GM21717 (cell line): ENCODE data around the gene CHD9.

Experiments
- ATAC-seq: cut with Tn5 transposase; IDR thresholded peaks from one replicate; pipeline ENCODE4 v1.9.1; 2021; ENCODE audit warnings: mild to moderate bottlenecking, moderate library complexity; ENCODE audit not compliant: unreplicated experiment

Gene CHD9

GRCh38 chr16:53123747-53124146 is 69.0 kb downstream of the CHD9 start:
- ATAC-seq: no peak

- no peak for ATAC-seq
Observed at GRCh38 chr16:53126390-53126789, 71.6 kb downstream of the CHD9 start.

GRCh38 chr16:53129281-53130158 is 74.7 kb downstream of the CHD9 start:
- no peak for ATAC-seq

GRCh38 chr16:53130159-53131049 is 75.6 kb downstream of the CHD9 start:
- ATAC-seq: peak; percentile 84

GRCh38 chr16:53131050-53131362 is 76.2 kb downstream of the CHD9 start:
- ATAC-seq: peak; percentile 2

GRCh38 chr16:53131363-53132071 is 76.7 kb downstream of the CHD9 start:
- ATAC-seq: peak; percentile 23

GRCh38 chr16:53132406-53132805 is 77.6 kb downstream of the CHD9 start:
- ATAC-seq: no peak

GRCh38 chr16:53135329-53135728 is 80.5 kb downstream of the CHD9 start:
- no peak for ATAC-seq

- no peak for ATAC-seq
Observed at GRCh38 chr16:53142823-53143568, 88.2 kb downstream of the CHD9 start.

- ATAC-seq: no peak
Observed at GRCh38 chr16:53147500-53148065, 92.8 kb downstream of the CHD9 start.

- no peak for ATAC-seq
Observed at GRCh38 chr16:53150769-53151168, 96.0 kb downstream of the CHD9 start.

GRCh38 chr16:53152329-53152728 is 97.5 kb downstream of the CHD9 start:
- ATAC-seq: no peak

- no peak for ATAC-seq
Observed at GRCh38 chr16:53153130-53153529, 98.3 kb downstream of the CHD9 start.

GRCh38 chr16:53154513-53154912 is 99.7 kb downstream of the CHD9 start:
- no peak for ATAC-seq

GRCh38 chr16:53156516-53156915 is 101.7 kb downstream of the CHD9 start:
- no peak for ATAC-seq

GRCh38 chr16:53159781-53160436 is 105.1 kb downstream of the CHD9 start:
- no peak for ATAC-seq

GRCh38 chr16:53166099-53166498 is 111.3 kb downstream of the CHD9 start:
- no peak for ATAC-seq

GRCh38 chr16:53168744-53169143 is 114.0 kb downstream of the CHD9 start:
- ATAC-seq: no peak

- no peak for ATAC-seq
Observed at GRCh38 chr16:53172517-53172916, 117.7 kb downstream of the CHD9 start.

- ATAC-seq: no peak
Observed at GRCh38 chr16:53175118-53175517, 120.3 kb downstream of the CHD9 start.
